Measurements from ENCODE around the gene UGT1A9.
"Not testable (repeated sequence)": the region's sequence is repeated elsewhere in the genome, so short reads cannot be mapped to it uniquely, and the experiment has no call there.

UGT1A9 gene

GRCh38 chr2:233746475-233747282 is 75.0 kb downstream of the UGT1A9 start:
- Mint-ChIP-seq H3K27me3 (ENCODE audit: low read depth) (no peaks in the 10 kb centered on the region), H3K4me1 (ENCODE audit: low read depth) (no peaks in the 10 kb centered on the region), H3K4me3 (no peak overlapping the region)

DNA sequence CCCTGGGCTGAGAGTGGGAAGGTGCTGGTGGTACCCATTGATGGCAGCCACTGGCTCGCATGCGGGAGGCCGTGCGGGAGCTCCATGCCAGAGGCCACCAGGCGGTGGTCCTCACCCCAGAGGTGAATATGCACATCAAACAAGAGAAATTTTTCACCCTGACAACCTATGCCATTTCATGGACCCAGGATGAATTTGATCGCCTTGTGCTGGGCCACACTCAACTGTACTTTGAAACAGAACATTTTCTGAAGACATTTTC is 75.5 kb downstream of the UGT1A9 start:
- no peak for DNase-seq (ENCODE audit: low spot score)
- H3K4me1 Mint-ChIP-seq (ENCODE audit: low read depth), result no peaks in the 10 kb centered on the region
- no peaks in the 10 kb centered on the region for H3K27me3 Mint-ChIP-seq (ENCODE audit: low read depth)
- H3K27ac Mint-ChIP-seq, result no peak overlapping the region
- H3K4me3 Mint-ChIP-seq, result no peak overlapping the region
- H3K36me3 Mint-ChIP-seq (ENCODE audit: low read depth), result no peaks in the 10 kb centered on the region
- H3K9me3 Mint-ChIP-seq, result peaks cover 17% of the 10 kb centered on the region

More at GRCh38 chr2:233746475-233747282, 75.0 kb downstream of the UGT1A9 start:
- H3K27ac Mint-ChIP-seq, result no peak overlapping the region
- no peaks in the 10 kb centered on the region for H3K36me3 Mint-ChIP-seq (ENCODE audit: low read depth)
- DNase-seq (ENCODE audit: low spot score), result no peak
- H3K9me3 Mint-ChIP-seq, result peaks cover 16% of the 10 kb centered on the region

- H3K36me3 Mint-ChIP-seq (ENCODE audit: low read depth); DNase-seq (ENCODE audit: low spot score); H3K4me3 Mint-ChIP-seq; H3K27me3 Mint-ChIP-seq (ENCODE audit: low read depth); H3K27ac Mint-ChIP-seq; H3K4me1 Mint-ChIP-seq (ENCODE audit: low read depth): not testable (repeated sequence)
- H3K9me3 Mint-ChIP-seq, result peaks cover 17% of the 10 kb centered on the region
Measured at GRCh38 chr2:233750689-233751088, 79.0 kb downstream of the UGT1A9 start.

DNA sequence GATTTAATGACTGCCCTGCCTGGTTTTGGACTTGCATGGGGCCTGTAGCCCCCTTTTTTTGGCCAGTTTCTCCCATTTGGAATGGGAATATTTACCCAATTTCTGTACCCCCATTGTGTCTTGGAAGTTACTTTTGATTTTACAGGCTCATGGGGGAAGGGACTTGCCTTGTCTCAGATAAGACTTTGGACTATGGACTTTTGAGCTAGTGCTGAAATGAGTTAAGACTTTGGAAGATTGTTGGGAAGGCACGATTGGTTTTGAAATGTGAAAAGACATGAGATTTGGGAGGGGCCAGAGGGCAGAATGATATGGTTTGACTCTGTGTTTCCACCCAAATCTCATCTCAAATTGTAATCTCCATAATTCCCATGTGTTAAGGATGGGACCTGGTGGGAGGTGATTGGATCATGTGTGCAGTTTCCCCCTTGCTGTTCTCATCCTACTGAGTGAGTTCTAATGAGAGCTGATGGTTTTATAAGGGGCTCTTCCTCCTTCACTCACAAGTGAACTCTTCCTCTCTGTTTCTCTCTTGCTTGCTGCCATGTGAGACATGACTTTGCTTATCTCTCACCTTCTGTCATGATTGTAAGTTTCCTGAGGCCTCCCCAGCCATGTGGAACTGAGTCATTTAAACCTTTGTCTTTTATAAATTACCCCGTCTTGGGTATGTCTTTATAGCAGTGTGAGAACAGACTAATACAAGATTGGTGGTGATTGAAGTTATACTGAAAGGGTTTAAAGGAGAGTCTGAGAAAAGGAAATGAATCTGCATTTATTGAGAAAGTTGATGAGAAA is 79.7 kb downstream of the UGT1A9 start:
- DNase-seq (ENCODE audit: low spot score), result not testable (repeated sequence)

DNA sequence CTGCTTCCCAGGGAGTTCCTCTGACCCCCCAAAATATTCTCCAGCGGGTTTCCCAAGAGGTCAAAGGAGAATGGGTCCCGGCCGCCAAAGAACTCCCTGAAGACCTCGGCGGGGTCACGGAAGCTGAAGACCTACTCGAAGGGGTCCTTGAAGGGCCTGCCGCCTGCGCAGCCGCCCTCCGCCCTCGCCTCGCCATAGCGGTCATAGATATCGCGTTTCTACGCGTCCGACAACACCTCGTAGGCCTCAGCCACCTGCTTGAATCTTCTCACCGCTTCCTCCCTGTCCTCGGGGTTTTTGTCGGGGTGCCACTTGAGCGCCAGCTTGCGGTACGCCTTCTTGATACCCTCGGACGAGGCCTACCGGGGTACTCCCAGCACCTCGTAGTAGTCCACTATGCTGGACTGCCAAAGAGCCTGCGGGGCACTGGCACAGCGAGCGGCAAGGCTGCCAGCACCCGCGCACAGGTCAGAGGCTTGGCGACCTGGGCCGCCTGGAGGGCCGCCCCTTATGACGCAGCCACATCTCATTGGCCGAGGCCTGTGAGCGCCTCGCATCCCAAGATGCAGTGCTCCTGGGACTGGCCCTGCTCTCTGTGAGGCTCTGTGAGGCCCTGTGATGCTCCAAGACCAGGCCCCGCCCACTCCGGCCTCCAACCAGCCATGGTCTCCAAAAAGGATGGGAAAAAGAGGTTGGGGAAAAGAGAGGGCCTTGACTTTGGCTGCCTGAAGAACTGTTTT is 83.3 kb downstream of the UGT1A9 start:
- DNase-seq (ENCODE audit: low spot score), result no peak
- H3K4me3 Mint-ChIP-seq, result no peak overlapping the region
- H3K4me1 Mint-ChIP-seq (ENCODE audit: low read depth), result no peaks in the 10 kb centered on the region
- H3K9me3 Mint-ChIP-seq, result peaks cover 11% of the 10 kb centered on the region
- no peak overlapping the region for H3K27ac Mint-ChIP-seq
- H3K27me3 Mint-ChIP-seq (ENCODE audit: low read depth), result no peaks in the 10 kb centered on the region
- no peaks in the 10 kb centered on the region for H3K36me3 Mint-ChIP-seq (ENCODE audit: low read depth)

More for the DNA sequence above, 79.7 kb downstream of the UGT1A9 start:
- peaks cover 17% of the 10 kb centered on the region for H3K9me3 Mint-ChIP-seq
- not testable (repeated sequence) for H3K27ac Mint-ChIP-seq; H3K36me3 Mint-ChIP-seq (ENCODE audit: low read depth); H3K27me3 Mint-ChIP-seq (ENCODE audit: low read depth); H3K4me3 Mint-ChIP-seq; H3K4me1 Mint-ChIP-seq (ENCODE audit: low read depth)

GRCh38 chr2:233756429-233757081 is 84.9 kb downstream of the UGT1A9 start:
- Mint-ChIP-seq H3K36me3 (ENCODE audit: low read depth) (no peaks in the 10 kb centered on the region), H3K27me3 (ENCODE audit: low read depth) (no peaks in the 10 kb centered on the region), H3K27ac (no peak overlapping the region), H3K4me1 (ENCODE audit: low read depth) (no peaks in the 10 kb centered on the region), H3K4me3 (no peak overlapping the region), H3K9me3 (peaks cover 2% of the 10 kb centered on the region)
- DNase-seq (ENCODE audit: low spot score), result no peak

DNA sequence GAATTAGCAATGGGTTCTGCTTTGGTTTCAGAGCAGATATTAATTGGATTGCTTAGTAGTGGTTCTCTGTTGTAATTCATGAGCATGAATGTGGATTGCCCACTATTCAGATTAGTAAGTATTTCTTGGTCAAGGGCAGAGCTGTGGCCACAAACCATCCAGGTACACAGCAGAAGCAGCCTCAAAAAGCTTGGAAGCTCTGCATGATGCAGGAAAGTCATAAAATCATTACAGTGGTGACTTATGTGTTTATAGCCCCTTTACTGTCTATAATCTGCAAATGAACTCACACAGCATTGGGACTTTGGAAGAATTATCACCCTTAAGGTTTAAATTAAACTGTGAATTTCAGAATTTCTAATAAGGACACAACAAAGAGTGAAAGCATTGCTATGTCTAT is 86.4 kb downstream of the UGT1A9 start:
- Mint-ChIP-seq H3K36me3 (ENCODE audit: low read depth) (no peaks in the 10 kb centered on the region), H3K4me1 (ENCODE audit: low read depth) (no peaks in the 10 kb centered on the region), H3K27ac (no peak overlapping the region), H3K27me3 (ENCODE audit: low read depth) (peaks cover 2% of the 10 kb centered on the region), H3K9me3 (no peaks in the 10 kb centered on the region), H3K4me3 (no peak overlapping the region)
- DNase-seq (ENCODE audit: low spot score), result no peak

DNA sequence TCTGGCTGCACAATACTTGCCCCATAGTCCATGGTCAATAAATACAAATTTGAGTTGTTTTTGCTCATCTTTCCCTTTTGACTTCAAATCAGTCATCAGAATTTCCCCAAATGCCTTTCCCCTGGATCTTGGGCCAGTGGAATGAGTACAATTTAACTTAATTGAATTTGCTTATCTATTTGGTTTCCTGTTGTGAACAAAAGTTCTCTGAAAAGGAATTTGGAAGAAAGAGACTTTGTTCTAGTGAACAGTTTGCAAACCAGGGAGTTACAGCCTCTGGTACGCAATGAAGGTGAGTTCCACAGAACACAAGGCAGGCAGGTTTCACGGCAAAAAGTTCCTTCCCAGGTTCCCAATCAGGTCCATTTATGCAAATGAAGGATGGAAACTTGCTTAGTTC is 87.2 kb downstream of the UGT1A9 start:
- DNase-seq (ENCODE audit: low spot score), result no peak
- no peak overlapping the region for H3K27ac Mint-ChIP-seq
- no peaks in the 10 kb centered on the region for H3K36me3 Mint-ChIP-seq (ENCODE audit: low read depth)
- H3K9me3 Mint-ChIP-seq, result no peaks in the 10 kb centered on the region
- no peaks in the 10 kb centered on the region for H3K4me1 Mint-ChIP-seq (ENCODE audit: low read depth)
- peaks cover 9% of the 10 kb centered on the region for H3K27me3 Mint-ChIP-seq (ENCODE audit: low read depth)
- H3K4me3 Mint-ChIP-seq, result no peak overlapping the region

DNA sequence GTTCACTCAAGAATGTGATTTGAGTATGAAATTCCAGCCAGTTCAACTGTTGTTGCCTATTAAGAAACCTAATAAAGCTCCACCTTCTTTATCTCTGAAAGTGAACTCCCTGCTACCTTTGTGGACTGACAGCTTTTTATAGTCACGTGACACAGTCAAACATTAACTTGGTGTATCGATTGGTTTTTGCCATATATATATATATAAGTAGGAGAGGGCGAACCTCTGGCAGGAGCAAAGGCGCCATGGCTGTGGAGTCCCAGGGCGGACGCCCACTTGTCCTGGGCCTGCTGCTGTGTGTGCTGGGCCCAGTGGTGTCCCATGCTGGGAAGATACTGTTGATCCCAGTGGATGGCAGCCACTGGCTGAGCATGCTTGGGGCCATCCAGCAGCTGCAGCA is 88.3 kb downstream of the UGT1A9 start, which contains the start of gene UGT1A1:
Gene UGT1A1 (plus strand): TSS at position 228 of the 400 bp plus-strand sequence. CDS start 18 bp downstream, at position 246.
- peaks cover 11% of the 10 kb centered on the region for H3K27me3 Mint-ChIP-seq (ENCODE audit: low read depth)
- DNase-seq (ENCODE audit: low spot score), result no peak
- H3K27ac Mint-ChIP-seq, result no peak within 1 kb of the TSS
- H3K4me3 Mint-ChIP-seq, result no peak within 1 kb of the TSS
- no peaks in the 10 kb centered on the region for H3K36me3 Mint-ChIP-seq (ENCODE audit: low read depth)
- H3K4me1 Mint-ChIP-seq (ENCODE audit: low read depth), result no peaks in the 10 kb centered on the region
- H3K9me3 Mint-ChIP-seq, result no peaks in the 10 kb centered on the region

- H3K4me3 Mint-ChIP-seq, result no peak overlapping the region
- H3K27me3 Mint-ChIP-seq (ENCODE audit: low read depth), result peaks cover 11% of the 10 kb centered on the region
- no peaks in the 10 kb centered on the region for H3K36me3 Mint-ChIP-seq (ENCODE audit: low read depth)
- no peaks in the 10 kb centered on the region for H3K4me1 Mint-ChIP-seq (ENCODE audit: low read depth)
- H3K27ac Mint-ChIP-seq, result no peak overlapping the region
- DNase-seq (ENCODE audit: low spot score), result no peak
- H3K9me3 Mint-ChIP-seq, result no peaks in the 10 kb centered on the region
Measured at GRCh38 chr2:233761040-233761769, 89.5 kb downstream of the UGT1A9 start.

DNA sequence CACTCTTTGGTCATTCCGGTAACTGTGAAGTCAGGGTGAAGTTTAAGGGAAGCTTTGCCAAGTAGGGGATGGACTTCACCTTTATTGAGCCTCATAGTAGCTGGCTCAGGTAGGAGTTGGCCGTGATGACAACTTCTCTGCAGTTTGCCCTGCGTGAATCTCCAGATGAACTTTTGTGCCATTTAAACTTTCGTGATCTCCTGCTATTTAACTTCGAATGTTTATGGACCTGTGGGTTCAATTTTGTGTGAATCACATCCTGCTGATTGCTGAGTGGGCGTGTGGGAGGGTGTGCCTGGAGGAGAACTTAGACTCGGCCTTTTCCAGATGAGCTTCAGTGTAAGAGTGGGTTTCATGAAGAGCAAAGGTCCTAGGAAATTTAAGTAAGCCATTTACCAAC is 92.6 kb downstream of the UGT1A9 start:
- Mint-ChIP-seq H3K27ac (no peak overlapping the region), H3K9me3 (no peaks in the 10 kb centered on the region), H3K4me3 (no peak overlapping the region), H3K27me3 (ENCODE audit: low read depth) (peaks cover 13% of the 10 kb centered on the region), H3K4me1 (ENCODE audit: low read depth) (no peaks in the 10 kb centered on the region), H3K36me3 (ENCODE audit: low read depth) (no peaks in the 10 kb centered on the region)
- DNase-seq (ENCODE audit: low spot score), result no peak

- no peak overlapping the region for H3K4me3 Mint-ChIP-seq
- H3K36me3 Mint-ChIP-seq (ENCODE audit: low read depth), result no peaks in the 10 kb centered on the region
- no peak overlapping the region for H3K27ac Mint-ChIP-seq
- DNase-seq (ENCODE audit: low spot score), result no peak
- H3K9me3 Mint-ChIP-seq, result no peaks in the 10 kb centered on the region
- peaks cover 13% of the 10 kb centered on the region for H3K27me3 Mint-ChIP-seq (ENCODE audit: low read depth)
- no peaks in the 10 kb centered on the region for H3K4me1 Mint-ChIP-seq (ENCODE audit: low read depth)
Measured at GRCh38 chr2:233764761-233765160, 93.1 kb downstream of the UGT1A9 start.

DNA sequence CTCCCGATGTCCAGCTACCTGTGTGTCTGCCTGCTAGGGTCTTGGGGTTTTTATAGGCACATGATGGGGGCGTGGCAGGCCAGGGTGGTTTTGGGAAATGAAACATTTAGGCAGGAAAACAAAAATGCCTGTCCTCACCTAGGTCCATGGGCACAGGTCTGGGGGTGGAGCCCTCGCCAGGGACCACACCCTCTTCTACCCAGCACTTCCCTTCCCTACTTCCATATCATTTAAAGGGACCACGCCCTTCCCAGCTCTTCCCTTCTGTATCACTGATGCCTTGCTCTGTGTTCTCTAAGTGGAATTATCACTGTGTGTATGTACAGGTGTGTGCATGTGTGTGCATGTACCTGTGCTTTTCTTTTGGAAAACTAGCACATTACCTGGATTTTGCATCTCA is 94.7 kb downstream of the UGT1A9 start:
- no peak overlapping the region for H3K4me3 Mint-ChIP-seq
- H3K36me3 Mint-ChIP-seq (ENCODE audit: low read depth), result no peaks in the 10 kb centered on the region
- no peak overlapping the region for H3K27ac Mint-ChIP-seq
- no peaks in the 10 kb centered on the region for H3K4me1 Mint-ChIP-seq (ENCODE audit: low read depth)
- no peaks in the 10 kb centered on the region for H3K9me3 Mint-ChIP-seq
- DNase-seq (ENCODE audit: low spot score), result no peak
- H3K27me3 Mint-ChIP-seq (ENCODE audit: low read depth), result peaks cover 13% of the 10 kb centered on the region
